ENCODE data around the gene MAN1C1. TPM values are rescaled to one million over a fixed set of nuclear protein-coding genes. Genes with fewer than 3 reads are reported as not detected.
A peak's percentile ranks its signal among the peaks of the same experiment; 100 is the strongest.

Gene MAN1C1
- total RNA-seq, 1 experiment from 2014 or later = 9.3 TPM

- Histone ChIP-seq H4K8ac (replicated peaks; ENCODE audit: insufficient read length, low read depth, low read length) (no peak overlapping the region), H3K27me3 (ENCODE audit: insufficient read depth, low read length) (no peaks in the 10 kb centered on the region), H2AFZ (ENCODE audit: low read length) (no peak overlapping the region), H2BK12ac (ENCODE audit: insufficient read length, low read depth, low read length) (no peak overlapping the region), H2BK20ac (ENCODE audit: low read depth, low read length, poor library complexity, severe bottlenecking) (no peak overlapping the region), H3T11ph (ENCODE audit: low read length) (no peak overlapping the region), H2AK5ac (ENCODE audit: insufficient read length, low read length) (no peak overlapping the region), H3K4me1 (ENCODE audit: insufficient read depth, low read length) (no peaks in the 10 kb centered on the region), H3K14ac (ENCODE audit: insufficient read depth, low read length) (no peak overlapping the region), H3K27ac (ENCODE audit: insufficient read length, low read depth, low read length) (no peak overlapping the region), H3K9ac (ENCODE audit: extremely low read depth, insufficient read length, low read length) (no peak overlapping the region), H3K9me3 (ENCODE audit: control insufficient read depth, low read depth, low read length) (no peaks in the 10 kb centered on the region), H3K4ac (ENCODE audit: low read depth, low read length) (no peak overlapping the region), H3K18ac (ENCODE audit: insufficient read length, low read depth, low read length) (no peak overlapping the region), H2BK120ac (ENCODE audit: low read depth, low read length, poor library complexity, severe bottlenecking) (no peak overlapping the region), H3K23me2 (ENCODE audit: insufficient read length, low read depth, low read length, poor library complexity, severe bottlenecking) (peaks cover 3% of the 10 kb centered on the region), H2BK5ac (ENCODE audit: insufficient read length, low read length) (no peak overlapping the region), H4K20me1 (ENCODE audit: control insufficient read depth, insufficient read depth, insufficient read length) (no peaks in the 10 kb centered on the region), H3K4me2 (ENCODE audit: insufficient read depth, insufficient read length, low read length) (no peak overlapping the region), H3K23ac (ENCODE audit: insufficient read length, low read depth, low read length) (no peak overlapping the region), H3K79me2 (ENCODE audit: insufficient read depth, low read length) (no peaks in the 10 kb centered on the region), H3K56ac (ENCODE audit: insufficient read length, low read depth, low read length) (no peak overlapping the region), H3K79me1 (ENCODE audit: insufficient read depth, low read depth, low read length, poor library complexity, severe bottlenecking) (no peaks in the 10 kb centered on the region), H2BK15ac (ENCODE audit: low read depth, low read length) (no peak overlapping the region), H4K91ac (ENCODE audit: insufficient read length, low read depth, low read length) (no peak overlapping the region), H4K5ac (ENCODE audit: insufficient read length, low read depth, low read length) (no peak overlapping the region)
- H3K4me3 Mint-ChIP-seq = no peak overlapping the region; a peak in 1 of 5 replicates
- H3K9me3 Mint-ChIP-seq = no peaks in the 10 kb centered on the region
- H3K27ac Mint-ChIP-seq = peak overlapping the region in 1 of 3 experiments; percentile 62; a peak in 4 of 7 replicates
- WGBS (ENCODE audit: extremely low coverage, insufficient read length, low lambda C conversion rate) = no CpG with 5 or more reads among the region's 13 CpGs
- peaks cover 11 to 21% of the 10 kb centered on the region in 2 experiments for H3K4me1 Mint-ChIP-seq
- no peaks in the 10 kb centered on the region for H3K27me3 Mint-ChIP-seq (ENCODE audit: low read depth)
- no peak for TF ChIP-seq CTCF (conservative IDR thresholded peaks at IDR 0.05)
- no peak for DNase-seq
- no peaks in the 10 kb centered on the region; a peak in 1 of 7 replicates for H3K36me3 Mint-ChIP-seq (ENCODE audit: insufficient read depth in 1 of 3, low read depth in 3 of 3)
These were observed 149.5 kb downstream of the MAN1C1 start for GRCh38 chr1:25765923-25766589.
